ENCODE measurements around the gene BMPER.

The BMPER gene

DNA sequence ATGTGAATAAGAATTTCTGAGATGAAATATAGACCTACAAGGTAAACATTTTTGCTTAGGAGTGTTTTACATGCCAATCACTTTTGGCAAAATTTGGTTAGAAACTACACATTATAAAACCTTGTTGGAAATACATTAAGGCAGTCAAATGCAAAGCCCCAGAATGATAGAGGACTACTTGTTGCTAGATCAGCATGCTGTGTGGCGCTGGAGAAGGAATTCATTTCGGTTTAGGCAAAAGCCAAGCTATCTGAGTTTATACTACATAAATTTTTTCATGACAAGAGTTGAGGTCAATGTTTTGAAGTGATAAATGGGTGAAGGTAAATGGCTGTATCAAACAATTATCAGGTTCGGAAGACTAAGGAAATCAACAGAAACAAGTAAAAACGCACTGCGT is 2.3 kb downstream of the BMPER start:
- no peak for DNase-seq (ENCODE audit: extremely low spot score)
- POLR2A ChIA-PET = no interaction called here
- TF ChIP-seq, protein P1, sequence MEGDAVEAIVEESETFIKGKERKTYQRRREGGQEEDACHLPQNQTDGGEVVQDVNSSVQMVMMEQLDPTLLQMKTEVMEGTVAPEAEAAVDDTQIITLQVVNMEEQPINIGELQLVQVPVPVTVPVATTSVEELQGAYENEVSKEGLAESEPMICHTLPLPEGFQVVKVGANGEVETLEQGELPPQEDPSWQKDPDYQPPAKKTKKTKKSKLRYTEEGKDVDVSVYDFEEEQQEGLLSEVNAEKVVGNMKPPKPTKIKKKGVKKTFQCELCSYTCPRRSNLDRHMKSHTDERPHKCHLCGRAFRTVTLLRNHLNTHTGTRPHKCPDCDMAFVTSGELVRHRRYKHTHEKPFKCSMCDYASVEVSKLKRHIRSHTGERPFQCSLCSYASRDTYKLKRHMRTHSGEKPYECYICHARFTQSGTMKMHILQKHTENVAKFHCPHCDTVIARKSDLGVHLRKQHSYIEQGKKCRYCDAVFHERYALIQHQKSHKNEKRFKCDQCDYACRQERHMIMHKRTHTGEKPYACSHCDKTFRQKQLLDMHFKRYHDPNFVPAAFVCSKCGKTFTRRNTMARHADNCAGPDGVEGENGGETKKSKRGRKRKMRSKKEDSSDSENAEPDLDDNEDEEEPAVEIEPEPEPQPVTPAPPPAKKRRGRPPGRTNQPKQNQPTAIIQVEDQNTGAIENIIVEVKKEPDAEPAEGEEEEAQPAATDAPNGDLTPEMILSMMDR (IDR thresholded peaks at IDR 0.05; ENCODE audit: control extremely low read depth, extremely low read depth, low read depth, missing control alignments) = no peak
- CTCF ChIA-PET = interaction anchor here (1.6 to 4.8 kb wide), 3 partner anchors 9 to 25 kb away, joined by 4 to 30 read pairs (median 24); no protein-coding TSS in a partner anchor

DNA sequence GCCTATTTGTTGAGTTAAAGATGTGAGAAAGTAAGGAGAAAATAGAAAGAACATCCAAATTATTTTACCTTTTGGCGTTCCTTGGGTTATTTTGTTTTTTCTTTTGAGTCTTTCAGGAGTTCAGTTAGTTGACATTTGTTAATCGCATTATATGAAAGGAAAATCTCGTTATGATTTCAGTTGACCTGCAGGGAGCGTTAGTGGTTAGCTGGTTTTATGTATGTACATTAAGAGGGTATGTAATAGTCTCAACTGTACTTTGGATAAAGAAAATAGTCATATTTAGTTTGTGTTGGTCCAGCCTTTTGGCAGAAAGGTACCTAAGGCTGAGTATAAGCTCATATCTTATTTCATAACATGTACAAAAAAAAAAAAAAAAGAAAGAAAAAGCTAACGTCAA is 4.0 kb downstream of the BMPER start:
- TF ChIP-seq, protein P1 (IDR thresholded peaks at IDR 0.05; ENCODE audit: control extremely low read depth, extremely low read depth, low read depth, missing control alignments) = no peak
- POLR2A ChIA-PET = no interaction called here
- DNase-seq (ENCODE audit: extremely low spot score) = no peak
- CTCF ChIA-PET = interaction anchor here (1.6 to 4.8 kb wide), 3 partner anchors 8 to 23 kb away, joined by 4 to 30 read pairs (median 24); no protein-coding TSS in a partner anchor

DNA sequence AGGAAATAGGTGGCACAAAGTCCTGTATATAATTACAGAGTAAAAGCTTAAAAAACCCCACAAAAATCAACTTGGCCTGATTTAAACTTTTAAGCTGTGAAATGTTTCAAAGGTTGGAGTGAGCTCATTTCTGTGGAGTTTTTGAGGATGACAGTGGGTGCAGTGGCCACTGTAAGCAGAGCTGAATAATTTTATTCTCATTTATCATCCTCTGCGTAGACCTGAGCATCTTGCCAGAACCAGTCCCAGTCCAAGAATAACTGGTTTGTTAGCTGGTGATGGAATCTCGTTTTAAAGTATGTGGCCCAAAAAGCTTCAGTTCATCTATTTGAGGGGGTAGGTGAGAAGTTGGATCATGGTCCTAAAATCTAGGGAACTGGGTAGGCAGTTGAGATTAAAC is 4.4 kb downstream of the BMPER start:
- ChIA-PET POLR2A (no interaction called here), CTCF (interaction anchor here (0.6 to 4.8 kb wide), 3 partner anchors 15 to 486 kb away, joined by 3 to 30 read pairs (median 24); no protein-coding TSS in a partner anchor)
- no peak for DNase-seq (ENCODE audit: extremely low spot score)
- TF ChIP-seq, protein P1 (IDR thresholded peaks at IDR 0.05; ENCODE audit: control extremely low read depth, extremely low read depth, low read depth, missing control alignments) = no peak

GRCh38 chr7:33910756-33911155 is 5.4 kb downstream of the BMPER start:
- TF ChIP-seq, protein P1 (IDR thresholded peaks at IDR 0.05; ENCODE audit: control extremely low read depth, extremely low read depth, low read depth, missing control alignments) = no peak
- POLR2A ChIA-PET = no interaction called here
- no peak for DNase-seq (ENCODE audit: extremely low spot score)
- CTCF ChIA-PET = interaction anchor here (3.5 to 4.8 kb wide), 2 partner anchors 16 to 22 kb away, joined by 24 to 30 read pairs; no protein-coding TSS in a partner anchor

DNA sequence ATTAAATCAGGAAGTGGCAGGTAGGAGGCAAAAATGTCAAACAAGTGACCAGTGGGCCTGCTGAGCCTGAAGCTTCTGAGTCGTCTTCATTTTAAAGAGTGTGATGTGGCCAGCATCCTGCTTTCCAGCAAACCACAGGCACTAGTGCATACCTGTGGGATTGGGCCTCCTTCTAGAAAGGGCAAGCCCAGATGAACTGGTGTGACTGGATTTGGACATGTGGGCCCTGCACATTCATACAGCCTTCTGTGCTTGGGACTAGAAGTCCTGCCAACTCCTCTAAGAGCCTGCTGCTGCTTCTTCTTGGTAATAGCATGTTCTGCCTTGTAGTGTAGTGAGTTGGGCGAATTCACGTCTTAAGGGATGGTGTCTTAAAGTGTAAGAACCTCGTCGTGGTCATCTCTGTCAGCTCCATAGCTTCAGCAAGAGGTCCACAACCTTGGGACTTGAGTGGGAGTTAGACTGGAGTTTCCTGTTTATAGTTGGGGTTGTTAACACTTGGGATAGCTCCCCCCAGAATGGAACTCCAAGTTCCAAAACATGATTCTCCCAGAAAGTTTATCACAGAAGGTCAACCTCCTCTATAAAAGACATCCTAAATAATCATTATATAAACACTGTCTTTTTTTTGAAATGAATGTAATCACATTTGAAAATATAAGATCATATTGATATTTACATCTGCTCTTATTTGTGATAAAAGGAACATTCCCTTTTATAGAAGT is 11.2 kb downstream of the BMPER start:
- CTCF ChIA-PET = interaction anchor here (1.6 to 2.6 kb wide), 3 partner anchors 8 to 21 kb away, joined by 4 to 8 read pairs (median 7); no protein-coding TSS in a partner anchor
- no peak for DNase-seq (ENCODE audit: extremely low spot score)
- TF ChIP-seq, protein P1 (IDR thresholded peaks at IDR 0.05; ENCODE audit: control extremely low read depth, extremely low read depth, low read depth, missing control alignments) = no peak
- POLR2A ChIA-PET = no interaction called here

- TF ChIP-seq, protein P1 (IDR thresholded peaks at IDR 0.05; ENCODE audit: control extremely low read depth, extremely low read depth, low read depth, missing control alignments) = no peak
- no peak for DNase-seq (ENCODE audit: extremely low spot score)
- ChIA-PET POLR2A (no interaction called here), CTCF (interaction anchor here (1.6 to 2.6 kb wide), 2 partner anchors 9 to 15 kb away, joined by 4 to 8 read pairs; no protein-coding TSS in a partner anchor)
Observed at GRCh38 chr7:33917661-33918060, 12.3 kb downstream of the BMPER start.
